Measurements from ENCODE around the gene TAF7L.

The TAF7L gene, protein sequence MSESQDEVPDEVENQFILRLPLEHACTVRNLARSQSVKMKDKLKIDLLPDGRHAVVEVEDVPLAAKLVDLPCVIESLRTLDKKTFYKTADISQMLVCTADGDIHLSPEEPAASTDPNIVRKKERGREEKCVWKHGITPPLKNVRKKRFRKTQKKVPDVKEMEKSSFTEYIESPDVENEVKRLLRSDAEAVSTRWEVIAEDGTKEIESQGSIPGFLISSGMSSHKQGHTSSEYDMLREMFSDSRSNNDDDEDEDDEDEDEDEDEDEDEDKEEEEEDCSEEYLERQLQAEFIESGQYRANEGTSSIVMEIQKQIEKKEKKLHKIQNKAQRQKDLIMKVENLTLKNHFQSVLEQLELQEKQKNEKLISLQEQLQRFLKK

GRCh38 chrX:101290957-101291603 lies at the start of gene TAF7L:
TSS of gene TAF7L (minus strand) at chrX:101291334. CDS start at chrX:101287543, 3,791 bp downstream.
- TF ChIP-seq CREB1 (IDR thresholded peaks at IDR 0.05; ENCODE audit: low read depth) = no peak
- TF ChIP-seq ZBTB7A (IDR thresholded peaks at IDR 0.05; ENCODE audit: low read depth) = no peak
- no peak for TF ChIP-seq EP300 (IDR thresholded peaks at IDR 0.05; ENCODE audit: borderline replicate concordance)
- no peak for TF ChIP-seq RAD21 (IDR thresholded peaks at IDR 0.05; ENCODE audit: low read depth)
- no peak for TF ChIP-seq TEAD4 (IDR thresholded peaks at IDR 0.05)
- TF ChIP-seq USF1 (IDR thresholded peaks at IDR 0.05) = no peak
- no peak for TF ChIP-seq MAX (IDR thresholded peaks at IDR 0.05)
- TF ChIP-seq CEBPB (IDR thresholded peaks at IDR 0.05) = no peak
- no peak for TF ChIP-seq FOXM1 (IDR thresholded peaks at IDR 0.05; ENCODE audit: borderline replicate concordance, low read depth)
- TF ChIP-seq TCF12 (IDR thresholded peaks at IDR 0.05; ENCODE audit: low read depth) = no peak
- TF ChIP-seq NFIC (IDR thresholded peaks at IDR 0.05) = no peak
- TF ChIP-seq, protein P1, sequence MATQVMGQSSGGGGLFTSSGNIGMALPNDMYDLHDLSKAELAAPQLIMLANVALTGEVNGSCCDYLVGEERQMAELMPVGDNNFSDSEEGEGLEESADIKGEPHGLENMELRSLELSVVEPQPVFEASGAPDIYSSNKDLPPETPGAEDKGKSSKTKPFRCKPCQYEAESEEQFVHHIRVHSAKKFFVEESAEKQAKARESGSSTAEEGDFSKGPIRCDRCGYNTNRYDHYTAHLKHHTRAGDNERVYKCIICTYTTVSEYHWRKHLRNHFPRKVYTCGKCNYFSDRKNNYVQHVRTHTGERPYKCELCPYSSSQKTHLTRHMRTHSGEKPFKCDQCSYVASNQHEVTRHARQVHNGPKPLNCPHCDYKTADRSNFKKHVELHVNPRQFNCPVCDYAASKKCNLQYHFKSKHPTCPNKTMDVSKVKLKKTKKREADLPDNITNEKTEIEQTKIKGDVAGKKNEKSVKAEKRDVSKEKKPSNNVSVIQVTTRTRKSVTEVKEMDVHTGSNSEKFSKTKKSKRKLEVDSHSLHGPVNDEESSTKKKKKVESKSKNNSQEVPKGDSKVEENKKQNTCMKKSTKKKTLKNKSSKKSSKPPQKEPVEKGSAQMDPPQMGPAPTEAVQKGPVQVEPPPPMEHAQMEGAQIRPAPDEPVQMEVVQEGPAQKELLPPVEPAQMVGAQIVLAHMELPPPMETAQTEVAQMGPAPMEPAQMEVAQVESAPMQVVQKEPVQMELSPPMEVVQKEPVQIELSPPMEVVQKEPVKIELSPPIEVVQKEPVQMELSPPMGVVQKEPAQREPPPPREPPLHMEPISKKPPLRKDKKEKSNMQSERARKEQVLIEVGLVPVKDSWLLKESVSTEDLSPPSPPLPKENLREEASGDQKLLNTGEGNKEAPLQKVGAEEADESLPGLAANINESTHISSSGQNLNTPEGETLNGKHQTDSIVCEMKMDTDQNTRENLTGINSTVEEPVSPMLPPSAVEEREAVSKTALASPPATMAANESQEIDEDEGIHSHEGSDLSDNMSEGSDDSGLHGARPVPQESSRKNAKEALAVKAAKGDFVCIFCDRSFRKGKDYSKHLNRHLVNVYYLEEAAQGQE (IDR thresholded peaks at IDR 0.05; ENCODE audit: low read depth) = no peak
- TF ChIP-seq EGR1 (IDR thresholded peaks at IDR 0.05) = no peak
- TF ChIP-seq TAF1 (IDR thresholded peaks at IDR 0.05; ENCODE audit: low read depth) = no peak
- TF ChIP-seq YY1 (IDR thresholded peaks at IDR 0.05; ENCODE audit: low read depth) = no peak

GRCh38 chrX:101337776-101338271 lies 46.7 kb upstream of the TAF7L start:
- TF ChIP-seq ZBTB7A (IDR thresholded peaks at IDR 0.05; ENCODE audit: low read depth) = no peak
- TF ChIP-seq CREB1 (IDR thresholded peaks at IDR 0.05; ENCODE audit: low read depth) = no peak
- TF ChIP-seq USF1 (IDR thresholded peaks at IDR 0.05) = no peak
- no peak for TF ChIP-seq TCF12 (IDR thresholded peaks at IDR 0.05; ENCODE audit: low read depth)
- TF ChIP-seq EGR1 (IDR thresholded peaks at IDR 0.05) = no peak
- no peak for TF ChIP-seq TAF1 (IDR thresholded peaks at IDR 0.05; ENCODE audit: low read depth)
- TF ChIP-seq EP300 (IDR thresholded peaks at IDR 0.05; ENCODE audit: borderline replicate concordance) = no peak
- TF ChIP-seq, protein P1 (IDR thresholded peaks at IDR 0.05; ENCODE audit: low read depth) = no peak
- no peak for TF ChIP-seq MAX (IDR thresholded peaks at IDR 0.05)
- no peak for TF ChIP-seq NFIC (IDR thresholded peaks at IDR 0.05)
- no peak for TF ChIP-seq YY1 (IDR thresholded peaks at IDR 0.05; ENCODE audit: low read depth)
- TF ChIP-seq CEBPB (IDR thresholded peaks at IDR 0.05) = no peak
- no peak for TF ChIP-seq FOXM1 (IDR thresholded peaks at IDR 0.05; ENCODE audit: borderline replicate concordance, low read depth)
- no peak for TF ChIP-seq TEAD4 (IDR thresholded peaks at IDR 0.05)
- no peak for TF ChIP-seq RAD21 (IDR thresholded peaks at IDR 0.05; ENCODE audit: low read depth)

DNA sequence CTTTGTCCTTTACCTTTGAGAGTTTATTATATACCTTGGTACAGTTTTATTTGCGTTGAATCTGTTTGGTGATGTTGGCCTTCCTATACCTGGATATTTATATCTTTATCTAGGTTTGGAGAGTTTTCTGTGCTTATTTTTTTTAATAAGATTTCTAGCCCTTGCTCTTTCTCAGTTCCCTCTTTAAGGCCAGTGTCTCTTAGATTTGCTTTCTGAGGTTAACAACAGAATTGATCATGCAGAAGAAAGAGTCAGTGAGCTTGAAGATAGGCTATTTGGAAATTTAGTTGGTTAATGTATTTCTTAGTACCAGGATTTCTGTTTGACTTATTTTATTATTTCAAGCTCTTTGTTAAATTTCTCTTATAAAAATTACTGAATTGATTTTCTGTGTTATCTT lies 12.7 kb upstream of the TAF7L start:
- TF ChIP-seq YY1 (IDR thresholded peaks at IDR 0.05; ENCODE audit: low read depth) = no peak
- TF ChIP-seq TAF1 (IDR thresholded peaks at IDR 0.05; ENCODE audit: low read depth) = no peak
- no peak for TF ChIP-seq FOXM1 (IDR thresholded peaks at IDR 0.05; ENCODE audit: borderline replicate concordance, low read depth)
- TF ChIP-seq EP300 (IDR thresholded peaks at IDR 0.05; ENCODE audit: borderline replicate concordance) = no peak
- TF ChIP-seq ZBTB7A (IDR thresholded peaks at IDR 0.05; ENCODE audit: low read depth) = no peak
- TF ChIP-seq, protein P1 (IDR thresholded peaks at IDR 0.05; ENCODE audit: low read depth) = no peak
- no peak for TF ChIP-seq TEAD4 (IDR thresholded peaks at IDR 0.05)
- TF ChIP-seq NFIC (IDR thresholded peaks at IDR 0.05) = no peak
